ENCODE data around the gene PSMD2.

DNA sequence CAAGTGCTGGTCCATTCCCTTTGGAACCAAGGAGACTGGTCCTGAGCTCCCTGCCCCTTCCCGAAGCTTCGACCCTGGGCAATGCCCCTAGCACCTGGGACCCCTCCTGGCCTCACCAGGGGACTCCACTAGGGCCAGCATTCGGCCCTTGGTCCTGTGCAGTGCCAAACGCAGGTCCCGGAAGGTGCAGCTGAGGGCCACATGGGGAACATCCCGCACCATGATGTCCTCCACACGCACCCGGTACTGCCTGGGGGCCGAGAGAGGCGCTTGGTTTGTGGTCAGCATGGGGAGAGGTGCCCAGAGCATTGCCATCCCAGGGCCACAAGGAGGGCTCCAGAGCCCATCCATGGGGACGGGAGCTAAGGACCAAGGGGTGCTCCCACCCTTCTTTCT is 54.5 kb downstream of the PSMD2 start:
- TF ChIP-seq, protein P1, sequence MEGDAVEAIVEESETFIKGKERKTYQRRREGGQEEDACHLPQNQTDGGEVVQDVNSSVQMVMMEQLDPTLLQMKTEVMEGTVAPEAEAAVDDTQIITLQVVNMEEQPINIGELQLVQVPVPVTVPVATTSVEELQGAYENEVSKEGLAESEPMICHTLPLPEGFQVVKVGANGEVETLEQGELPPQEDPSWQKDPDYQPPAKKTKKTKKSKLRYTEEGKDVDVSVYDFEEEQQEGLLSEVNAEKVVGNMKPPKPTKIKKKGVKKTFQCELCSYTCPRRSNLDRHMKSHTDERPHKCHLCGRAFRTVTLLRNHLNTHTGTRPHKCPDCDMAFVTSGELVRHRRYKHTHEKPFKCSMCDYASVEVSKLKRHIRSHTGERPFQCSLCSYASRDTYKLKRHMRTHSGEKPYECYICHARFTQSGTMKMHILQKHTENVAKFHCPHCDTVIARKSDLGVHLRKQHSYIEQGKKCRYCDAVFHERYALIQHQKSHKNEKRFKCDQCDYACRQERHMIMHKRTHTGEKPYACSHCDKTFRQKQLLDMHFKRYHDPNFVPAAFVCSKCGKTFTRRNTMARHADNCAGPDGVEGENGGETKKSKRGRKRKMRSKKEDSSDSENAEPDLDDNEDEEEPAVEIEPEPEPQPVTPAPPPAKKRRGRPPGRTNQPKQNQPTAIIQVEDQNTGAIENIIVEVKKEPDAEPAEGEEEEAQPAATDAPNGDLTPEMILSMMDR (IDR thresholded peaks at IDR 0.05; ENCODE audit: low read length) = no peak
- no peak for TF ChIP-seq EZH2 (optimal IDR thresholded peaks at IDR 0.05; ENCODE audit: low read depth, low read length)
- TF ChIP-seq EZH2phosphoT487 (IDR thresholded peaks at IDR 0.05; ENCODE audit: low read length) = no peak
